ENCODE results near the gene BNC2.

Gene BNC2

GRCh38 chr9:16718296-16718695, 152.2 kb downstream of the BNC2 start:
- no CpG with 5 or more reads among the region's 1 CpG for WGBS (ENCODE audit: extremely low coverage, insufficient coverage, low lambda C conversion rate)
- Histone ChIP-seq H3K79me2 (ENCODE audit: control insufficient read depth, insufficient read depth, low read length) (no peaks in the 10 kb centered on the region), H3K23ac (ENCODE audit: low read length) (no peak overlapping the region), H3K9ac (ENCODE audit: low read length) (no peak overlapping the region), H3K79me1 (ENCODE audit: low read length) (no peaks in the 10 kb centered on the region), H2BK5ac (ENCODE audit: low read length) (no peak overlapping the region), H3K4me3 (ENCODE audit: low read length) (no peak overlapping the region), H4K8ac (ENCODE audit: low read depth, low read length) (no peak overlapping the region), H3K4me2 (ENCODE audit: low read length) (no peak overlapping the region), H3K4ac (ENCODE audit: low read depth, low read length) (no peak overlapping the region), H3K36me3 (ENCODE audit: control insufficient read depth, insufficient read depth, low read length) (no peaks in the 10 kb centered on the region), H4K5ac (ENCODE audit: low read length) (no peak overlapping the region), H3K4me1 (ENCODE audit: control insufficient read depth, low read depth, low read length) (no peaks in the 10 kb centered on the region), H3K56ac (ENCODE audit: low read length) (no peak overlapping the region), H2AK5ac (ENCODE audit: low read length) (no peak overlapping the region), H3K27me3 (ENCODE audit: insufficient read depth, low read length, poor library complexity) (no peaks in the 10 kb centered on the region), H2BK120ac (ENCODE audit: low read depth, low read length) (no peak overlapping the region), H3K27ac (ENCODE audit: low read depth, low read length) (no peak overlapping the region), H3K18ac (ENCODE audit: low read length) (no peak overlapping the region), H2BK15ac (replicated peaks; ENCODE audit: low read depth) (no peak overlapping the region)
- no peak for DNase-seq

- Histone ChIP-seq H3K56ac (ENCODE audit: low read length) (no peak overlapping the region), H3K79me2 (ENCODE audit: control insufficient read depth, insufficient read depth, low read length) (no peaks in the 10 kb centered on the region), H3K4me1 (ENCODE audit: control insufficient read depth, low read depth, low read length) (no peaks in the 10 kb centered on the region), H2BK120ac (ENCODE audit: low read depth, low read length) (no peak overlapping the region), H2BK15ac (replicated peaks; ENCODE audit: low read depth) (no peak overlapping the region), H3K79me1 (ENCODE audit: low read length) (no peaks in the 10 kb centered on the region), H3K23ac (ENCODE audit: low read length) (no peak overlapping the region), H2AK5ac (ENCODE audit: low read length) (no peak overlapping the region), H3K9ac (ENCODE audit: low read length) (no peak overlapping the region), H4K5ac (ENCODE audit: low read length) (no peak overlapping the region), H3K27me3 (ENCODE audit: insufficient read depth, low read length, poor library complexity) (no peaks in the 10 kb centered on the region), H3K36me3 (ENCODE audit: control insufficient read depth, insufficient read depth, low read length) (no peaks in the 10 kb centered on the region), H3K27ac (ENCODE audit: low read depth, low read length) (no peak overlapping the region), H3K18ac (ENCODE audit: low read length) (no peak overlapping the region), H3K4me2 (ENCODE audit: low read length) (no peak overlapping the region), H4K8ac (ENCODE audit: low read depth, low read length) (no peak overlapping the region), H3K4me3 (ENCODE audit: low read length) (no peak overlapping the region), H2BK5ac (ENCODE audit: low read length) (no peak overlapping the region), H3K4ac (ENCODE audit: low read depth, low read length) (no peak overlapping the region)
- no peak for DNase-seq
- no CpG with 5 or more reads among the region's 5 CpGs for WGBS (ENCODE audit: extremely low coverage, insufficient coverage, low lambda C conversion rate)
Measured at GRCh38 chr9:16716601-16717000, 153.9 kb downstream of the BNC2 start.

- no peak overlapping the region for H3K4me2 ChIP-seq (ENCODE audit: low read length)
- no peak overlapping the region for H2BK5ac ChIP-seq (ENCODE audit: low read length)
- no peak overlapping the region for H4K5ac ChIP-seq (ENCODE audit: low read length)
- no peaks in the 10 kb centered on the region for H3K79me1 ChIP-seq (ENCODE audit: low read length)
- H3K9ac ChIP-seq (ENCODE audit: low read length): no peak overlapping the region
- no peak overlapping the region for H3K56ac ChIP-seq (ENCODE audit: low read length)
- H3K27me3 ChIP-seq (ENCODE audit: insufficient read depth, low read length, poor library complexity): no peaks in the 10 kb centered on the region
- H3K27ac ChIP-seq (ENCODE audit: low read depth, low read length): no peak overlapping the region
- H2AK5ac ChIP-seq (ENCODE audit: low read length): no peak overlapping the region
- H3K18ac ChIP-seq (ENCODE audit: low read length): no peak overlapping the region
- no peak for DNase-seq
- no peaks in the 10 kb centered on the region for H3K79me2 ChIP-seq (ENCODE audit: control insufficient read depth, insufficient read depth, low read length)
- H3K23ac ChIP-seq (ENCODE audit: low read length): no peak overlapping the region
- no peaks in the 10 kb centered on the region for H3K36me3 ChIP-seq (ENCODE audit: control insufficient read depth, insufficient read depth, low read length)
- no peak overlapping the region for H3K4ac ChIP-seq (ENCODE audit: low read depth, low read length)
- H4K8ac ChIP-seq (ENCODE audit: low read depth, low read length): no peak overlapping the region
- H3K4me1 ChIP-seq (ENCODE audit: control insufficient read depth, low read depth, low read length): peaks cover 4% of the 10 kb centered on the region
- no peak overlapping the region for H2BK15ac ChIP-seq (replicated peaks; ENCODE audit: low read depth)
- no peak overlapping the region for H3K4me3 ChIP-seq (ENCODE audit: low read length)
- no peak overlapping the region for H2BK120ac ChIP-seq (ENCODE audit: low read depth, low read length)
- no CpG with 5 or more reads among the region's 2 CpGs for WGBS (ENCODE audit: extremely low coverage, insufficient coverage, low lambda C conversion rate)
Measured at GRCh38 chr9:16715404-16715803, 155.1 kb downstream of the BNC2 start.

GRCh38 chr9:16712787-16713186, 157.7 kb downstream of the BNC2 start:
- Histone ChIP-seq H3K9ac (ENCODE audit: low read length) (no peak overlapping the region), H3K56ac (ENCODE audit: low read length) (no peak overlapping the region), H3K4me2 (ENCODE audit: low read length) (no peak overlapping the region), H3K79me2 (ENCODE audit: control insufficient read depth, insufficient read depth, low read length) (no peaks in the 10 kb centered on the region), H3K79me1 (ENCODE audit: low read length) (no peaks in the 10 kb centered on the region), H2BK120ac (ENCODE audit: low read depth, low read length) (no peak overlapping the region), H3K23ac (ENCODE audit: low read length) (no peak overlapping the region), H2BK5ac (ENCODE audit: low read length) (no peak overlapping the region), H3K27me3 (ENCODE audit: insufficient read depth, low read length, poor library complexity) (no peaks in the 10 kb centered on the region), H3K18ac (ENCODE audit: low read length) (no peak overlapping the region), H4K8ac (ENCODE audit: low read depth, low read length) (no peak overlapping the region), H3K4me3 (ENCODE audit: low read length) (no peak overlapping the region), H2BK15ac (replicated peaks; ENCODE audit: low read depth) (no peak overlapping the region), H3K36me3 (ENCODE audit: control insufficient read depth, insufficient read depth, low read length) (no peaks in the 10 kb centered on the region), H3K4me1 (ENCODE audit: control insufficient read depth, low read depth, low read length) (peaks cover 6% of the 10 kb centered on the region), H3K4ac (ENCODE audit: low read depth, low read length) (no peak overlapping the region), H3K27ac (ENCODE audit: low read depth, low read length) (no peak overlapping the region), H2AK5ac (ENCODE audit: low read length) (no peak overlapping the region), H4K5ac (ENCODE audit: low read length) (no peak overlapping the region)
- no peak for DNase-seq
- WGBS (ENCODE audit: extremely low coverage, insufficient coverage, low lambda C conversion rate): no CpG with 5 or more reads among the region's 4 CpGs

GRCh38 chr9:16710888-16711287, 159.6 kb downstream of the BNC2 start:
- no peak overlapping the region for H4K5ac ChIP-seq (ENCODE audit: low read length)
- no peak overlapping the region for H2BK5ac ChIP-seq (ENCODE audit: low read length)
- no peaks in the 10 kb centered on the region for H3K27me3 ChIP-seq (ENCODE audit: insufficient read depth, low read length, poor library complexity)
- no peak overlapping the region for H2AK5ac ChIP-seq (ENCODE audit: low read length)
- H3K9ac ChIP-seq (ENCODE audit: low read length): no peak overlapping the region
- H3K23ac ChIP-seq (ENCODE audit: low read length): no peak overlapping the region
- H3K4me2 ChIP-seq (ENCODE audit: low read length): peak overlapping the region; percentile 22
- H3K4me1 ChIP-seq (ENCODE audit: control insufficient read depth, low read depth, low read length): peaks cover 6% of the 10 kb centered on the region
- H3K36me3 ChIP-seq (ENCODE audit: control insufficient read depth, insufficient read depth, low read length): no peaks in the 10 kb centered on the region
- H3K79me2 ChIP-seq (ENCODE audit: control insufficient read depth, insufficient read depth, low read length): no peaks in the 10 kb centered on the region
- no peak overlapping the region for H4K8ac ChIP-seq (ENCODE audit: low read depth, low read length)
- peak overlapping the region; percentile 31 for H3K56ac ChIP-seq (ENCODE audit: low read length)
- no CpG with 5 or more reads among the region's 8 CpGs for WGBS (ENCODE audit: extremely low coverage, insufficient coverage, low lambda C conversion rate)
- H2BK120ac ChIP-seq (ENCODE audit: low read depth, low read length): no peak overlapping the region
- H3K27ac ChIP-seq (ENCODE audit: low read depth, low read length): no peak overlapping the region
- no peaks in the 10 kb centered on the region for H3K79me1 ChIP-seq (ENCODE audit: low read length)
- DNase-seq: peak; percentile 46
- no peak overlapping the region for H3K4me3 ChIP-seq (ENCODE audit: low read length)
- no peak overlapping the region for H3K18ac ChIP-seq (ENCODE audit: low read length)
- H3K4ac ChIP-seq (ENCODE audit: low read depth, low read length): no peak overlapping the region
- no peak overlapping the region for H2BK15ac ChIP-seq (replicated peaks; ENCODE audit: low read depth)

GRCh38 chr9:16709924-16710323, 160.5 kb downstream of the BNC2 start:
- H3K4me3 ChIP-seq (ENCODE audit: low read length): no peak overlapping the region
- no peak overlapping the region for H3K18ac ChIP-seq (ENCODE audit: low read length)
- H3K56ac ChIP-seq (ENCODE audit: low read length): no peak overlapping the region
- no peaks in the 10 kb centered on the region for H3K27me3 ChIP-seq (ENCODE audit: insufficient read depth, low read length, poor library complexity)
- H3K27ac ChIP-seq (ENCODE audit: low read depth, low read length): no peak overlapping the region
- no peak overlapping the region for H4K5ac ChIP-seq (ENCODE audit: low read length)
- H3K4me2 ChIP-seq (ENCODE audit: low read length): no peak overlapping the region
- no peak overlapping the region for H2BK5ac ChIP-seq (ENCODE audit: low read length)
- no peak overlapping the region for H3K9ac ChIP-seq (ENCODE audit: low read length)
- no CpG with 5 or more reads among the region's 2 CpGs for WGBS (ENCODE audit: extremely low coverage, insufficient coverage, low lambda C conversion rate)
- no peak overlapping the region for H2BK120ac ChIP-seq (ENCODE audit: low read depth, low read length)
- no peak for DNase-seq
- no peak overlapping the region for H3K4ac ChIP-seq (ENCODE audit: low read depth, low read length)
- no peaks in the 10 kb centered on the region for H3K36me3 ChIP-seq (ENCODE audit: control insufficient read depth, insufficient read depth, low read length)
- no peak overlapping the region for H2AK5ac ChIP-seq (ENCODE audit: low read length)
- H2BK15ac ChIP-seq (replicated peaks; ENCODE audit: low read depth): no peak overlapping the region
- H3K23ac ChIP-seq (ENCODE audit: low read length): no peak overlapping the region
- no peaks in the 10 kb centered on the region for H3K79me2 ChIP-seq (ENCODE audit: control insufficient read depth, insufficient read depth, low read length)
- no peaks in the 10 kb centered on the region for H3K79me1 ChIP-seq (ENCODE audit: low read length)
- no peak overlapping the region for H4K8ac ChIP-seq (ENCODE audit: low read depth, low read length)
- H3K4me1 ChIP-seq (ENCODE audit: control insufficient read depth, low read depth, low read length): peaks cover 8% of the 10 kb centered on the region
